NCI-H187 treated with DMSO at 0.1 percent for 48 hours (cell line): ENCODE data around the gene TRIM34.
"Not testable (repeated sequence)": the region's sequence is repeated elsewhere in the genome, so short reads cannot be mapped to it uniquely, and the experiment has no call there.

Experiments
- DNase-seq: peaks from one replicate; lab custom pipeline; 2025; lab: John Stamatoyannopoulos, UW

TRIM34 gene

GRCh38 chr11:5624489-5625279, at the start of gene TRIM34:
Gene TRIM34, plus strand, starts transcription at chr11:5625001. Its CDS starts 7,331 bp downstream, at chr11:5632332.
- DNase-seq: no peak

GRCh38 chr11:5575152-5575551, 49.6 kb upstream of the TRIM34 start:
- DNase-seq: no peak

GRCh38 chr11:5577101-5577500, 47.7 kb upstream of the TRIM34 start:
- DNase-seq: no peak

GRCh38 chr11:5580577-5580976, 44.2 kb upstream of the TRIM34 start, which contains the start of gene OR52B6:
Gene OR52B6, plus strand, starts transcription at chr11:5580877. Its CDS starts 0 bp downstream, at chr11:5580877.
- DNase-seq: no peak

GRCh38 chr11:5581014-5581413, 43.8 kb upstream of the TRIM34 start:
- DNase-seq: no peak

GRCh38 chr11:5584458-5584857, 40.3 kb upstream of the TRIM34 start:
- DNase-seq: not testable (repeated sequence)

GRCh38 chr11:5589906-5590305, 34.9 kb upstream of the TRIM34 start:
- DNase-seq: not testable (repeated sequence)

GRCh38 chr11:5591613-5592012, 33.2 kb upstream of the TRIM34 start:
- DNase-seq: no peak

- DNase-seq: no peak
These were observed 32.2 kb upstream of the TRIM34 start for GRCh38 chr11:5592615-5593014.

- no peak for DNase-seq
These were observed 31.7 kb upstream of the TRIM34 start for GRCh38 chr11:5593146-5593545.

GRCh38 chr11:5596607-5597201, 28.1 kb upstream of the TRIM34 start, which contains the start of gene TRIM6:
Gene TRIM6, plus strand, starts transcription at chr11:5596637. Its CDS starts 261 bp downstream, at chr11:5596898.
- DNase-seq: no peak

GRCh38 chr11:5597953-5598352, 26.8 kb upstream of the TRIM34 start:
- no peak for DNase-seq

GRCh38 chr11:5600374-5600851, 24.4 kb upstream of the TRIM34 start:
- DNase-seq: no peak

- DNase-seq: not testable (repeated sequence)
These were observed 22.0 kb upstream of the TRIM34 start for GRCh38 chr11:5602791-5603190.

- no peak for DNase-seq
These were observed 21.5 kb upstream of the TRIM34 start for GRCh38 chr11:5603326-5603725.

GRCh38 chr11:5604896-5605295, 19.9 kb upstream of the TRIM34 start:
- DNase-seq: no peak

GRCh38 chr11:5605849-5606248, 19.0 kb upstream of the TRIM34 start:
- no peak for DNase-seq

GRCh38 chr11:5608808-5609207, 16.0 kb upstream of the TRIM34 start:
- no peak for DNase-seq

- no peak for DNase-seq
These were observed 14.4 kb upstream of the TRIM34 start for GRCh38 chr11:5610446-5610845.

- DNase-seq: no peak
These were observed 13.2 kb upstream of the TRIM34 start for GRCh38 chr11:5611627-5612026.

- no peak for DNase-seq
These were observed 6.0 kb upstream of the TRIM34 start for GRCh38 chr11:5618807-5619206.

GRCh38 chr11:5620651-5621521, 3.9 kb upstream of the TRIM34 start:
- DNase-seq: no peak
